IPS-15b (cell line): ENCODE data around the gene ALPI.
"Not testable (repeated sequence)": the region's sequence is repeated elsewhere in the genome, so short reads cannot be mapped to it uniquely, and the experiment has no call there.

Source experiments
- H3K27me3 ChIP-seq: one replicate; pipeline ENCODE4 v1.6.1; 2013; ENCODE audit warnings: low read length; ENCODE audit not compliant: control insufficient read depth, insufficient read depth
- H3K36me3 ChIP-seq: one replicate; pipeline ENCODE4 v1.6.1; 2013; ENCODE audit warnings: low read length; ENCODE audit not compliant: control insufficient read depth, insufficient read depth
- H3K4me1 ChIP-seq: one replicate; pipeline ENCODE4 v1.6.1; 2013; ENCODE audit warnings: mild to moderate bottlenecking, low read length; ENCODE audit not compliant: control insufficient read depth, insufficient read depth
- H3K4me3 ChIP-seq: one replicate; pipeline ENCODE4 v1.5.1; 2013; ENCODE audit warnings: low read depth, low read length
- H3K9ac ChIP-seq: one replicate; pipeline ENCODE4 v1.6.1; 2013; ENCODE audit warnings: low read depth, mild to moderate bottlenecking, low read length
- H3K9me3 ChIP-seq: one replicate; pipeline ENCODE4 v1.6.1; 2013; ENCODE audit warnings: mild to moderate bottlenecking, low read length; ENCODE audit not compliant: control insufficient read depth, insufficient read depth

Gene ALPI

DNA sequence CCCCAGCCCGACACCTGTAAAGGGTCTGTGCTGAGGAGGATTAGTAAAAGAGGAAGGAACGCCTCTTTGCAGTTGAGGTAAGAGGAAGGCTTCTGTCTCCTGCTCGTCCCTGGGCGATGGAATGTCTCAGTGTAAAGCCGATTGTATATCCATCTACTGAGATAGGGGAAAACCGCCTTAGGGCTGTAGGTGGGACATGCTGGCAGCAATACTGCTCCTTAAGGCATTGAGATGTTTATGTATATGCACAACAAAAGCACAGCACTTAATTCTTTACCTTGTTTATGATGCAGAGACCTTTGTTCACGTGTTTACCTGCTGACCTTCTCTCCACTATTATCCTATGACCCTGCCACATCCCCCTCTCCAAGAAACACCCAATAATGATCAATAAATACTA, 32.5 kb upstream of the ALPI start:
- Histone ChIP-seq H3K36me3 (peaks cover 19% of the 10 kb centered on the region), H3K9ac (peak overlapping the region; percentile 61), H3K4me1 (peaks cover 31% of the 10 kb centered on the region)
- H3K27me3 ChIP-seq, H3K4me3 ChIP-seq, H3K9me3 ChIP-seq: not testable (repeated sequence)

GRCh38 chr2:232431705-232432590, 24.0 kb upstream of the ALPI start:
- Histone ChIP-seq H3K36me3 (no peaks in the 10 kb centered on the region), H3K9ac (no peak overlapping the region), H3K9me3 (no peaks in the 10 kb centered on the region), H3K4me1 (no peaks in the 10 kb centered on the region), H3K4me3 (no peak overlapping the region), H3K27me3 (no peaks in the 10 kb centered on the region)

DNA sequence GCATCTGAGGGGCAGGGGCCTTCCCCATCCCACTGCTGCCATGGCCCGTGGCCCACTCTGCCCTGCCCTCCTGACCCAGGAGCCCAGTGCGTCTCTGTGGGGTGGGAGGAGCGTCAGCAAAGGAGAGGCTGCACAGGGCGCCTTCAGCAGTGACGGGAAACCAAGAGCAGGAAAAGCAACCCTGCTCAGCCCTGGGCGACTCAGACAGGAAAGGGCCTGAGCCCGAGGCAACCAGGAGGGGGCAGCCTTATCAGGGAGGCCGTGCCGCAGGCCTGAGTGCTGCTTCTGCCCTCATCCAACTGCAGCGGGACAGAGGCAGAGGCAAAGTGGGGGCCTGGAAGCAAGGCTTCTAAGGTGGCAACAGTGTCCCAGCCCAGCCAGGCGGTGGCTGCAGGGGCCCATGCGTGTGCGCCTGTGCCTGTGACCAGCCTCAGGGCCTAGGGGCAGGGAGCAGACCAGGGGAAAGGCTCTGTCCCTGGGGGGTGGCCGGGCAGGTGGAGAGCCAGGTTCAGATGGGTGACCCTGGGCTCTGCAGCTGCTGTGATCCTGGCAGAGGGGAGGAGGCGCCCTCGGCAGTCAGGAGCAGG, 23.3 kb upstream of the ALPI start:
- H3K9ac ChIP-seq: no peak overlapping the region

DNA sequence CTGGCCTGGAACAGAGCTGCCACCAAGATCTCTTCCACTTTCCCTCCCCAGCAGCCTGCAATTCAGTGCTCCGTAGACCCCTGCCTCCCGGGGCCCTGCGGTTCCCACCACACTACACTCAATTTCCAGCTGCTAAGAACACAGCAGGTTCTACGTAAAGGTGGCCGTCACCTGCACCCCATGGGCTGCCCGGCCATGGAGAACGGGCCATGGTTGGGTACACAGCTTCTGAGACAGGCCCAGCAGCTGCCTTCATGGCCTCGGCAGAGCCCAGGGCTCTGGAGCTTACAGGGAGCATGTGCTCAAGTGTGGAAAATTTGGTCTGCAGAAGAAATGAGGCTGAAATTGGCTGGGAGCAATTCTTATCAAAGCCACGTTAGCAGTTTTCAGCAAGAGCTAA, 22.3 kb upstream of the ALPI start:
- H3K4me1 ChIP-seq, H3K36me3 ChIP-seq, H3K27me3 ChIP-seq, H3K9ac ChIP-seq, H3K4me3 ChIP-seq, H3K9me3 ChIP-seq: not testable (repeated sequence)

More for the DNA sequence above, 23.3 kb upstream of the ALPI start:
- no peaks in the 10 kb centered on the region for H3K27me3 ChIP-seq
- H3K4me3 ChIP-seq: no peak overlapping the region
- no peaks in the 10 kb centered on the region for H3K9me3 ChIP-seq
- H3K36me3 ChIP-seq: no peaks in the 10 kb centered on the region
- H3K4me1 ChIP-seq: no peaks in the 10 kb centered on the region

DNA sequence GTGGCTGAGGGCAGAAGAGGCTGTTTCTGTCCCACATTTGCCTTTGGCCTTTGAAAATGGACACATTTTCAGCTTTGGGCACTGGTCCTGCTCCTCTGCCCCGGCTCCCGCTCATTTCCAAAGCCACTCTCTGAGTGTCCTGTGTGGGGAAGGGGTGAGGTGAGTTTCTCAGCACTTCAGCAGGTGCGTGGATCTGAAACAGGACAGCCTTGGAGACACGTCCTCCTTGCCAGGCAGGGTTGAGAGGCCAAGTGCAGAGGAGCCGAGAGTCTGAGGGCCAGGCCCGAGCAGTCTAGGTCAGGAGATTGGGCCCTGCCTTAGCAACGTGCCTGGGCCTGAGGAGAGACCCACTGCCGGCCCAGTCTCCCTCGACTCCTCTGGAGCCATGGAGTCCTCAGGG, 21.9 kb upstream of the ALPI start:
- H3K4me3 ChIP-seq: no peak overlapping the region

GRCh38 chr2:232434563-232435374, 21.2 kb upstream of the ALPI start:
- H3K9ac ChIP-seq: peak overlapping the region; percentile 47
- no peaks in the 10 kb centered on the region for H3K27me3 ChIP-seq

More for the DNA sequence above, 21.9 kb upstream of the ALPI start:
- no peaks in the 10 kb centered on the region for H3K9me3 ChIP-seq
- H3K27me3 ChIP-seq: no peaks in the 10 kb centered on the region
- no peaks in the 10 kb centered on the region for H3K4me1 ChIP-seq
- no peaks in the 10 kb centered on the region for H3K36me3 ChIP-seq
- H3K9ac ChIP-seq: peak overlapping the region; percentile 47

DNA sequence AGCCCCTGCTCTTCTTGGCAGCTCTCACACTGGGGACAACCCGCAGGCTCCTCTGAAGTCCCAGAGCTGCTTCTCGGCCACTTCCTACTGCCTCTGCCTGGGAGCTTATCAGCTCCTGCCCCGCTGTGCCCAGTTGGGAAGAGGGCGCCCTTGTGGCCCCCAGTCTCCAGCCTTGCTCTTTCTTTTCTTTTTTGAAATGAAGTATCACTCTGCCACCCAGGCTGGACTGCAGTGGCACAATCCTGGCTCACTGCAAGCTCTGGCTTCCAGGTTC, 20.6 kb upstream of the ALPI start:
- H3K4me3 ChIP-seq: no peak overlapping the region
- H3K4me1 ChIP-seq: no peaks in the 10 kb centered on the region
- H3K9me3 ChIP-seq: no peaks in the 10 kb centered on the region
- H3K36me3 ChIP-seq: no peaks in the 10 kb centered on the region
- H3K27me3 ChIP-seq: no peaks in the 10 kb centered on the region
- H3K9ac ChIP-seq: no peak overlapping the region

More at GRCh38 chr2:232434563-232435374, 21.2 kb upstream of the ALPI start:
- Histone ChIP-seq H3K4me1 (no peaks in the 10 kb centered on the region), H3K36me3 (no peaks in the 10 kb centered on the region), H3K4me3 (no peak overlapping the region), H3K9me3 (no peaks in the 10 kb centered on the region)

GRCh38 chr2:232435805-232436204, 20.1 kb upstream of the ALPI start:
- Histone ChIP-seq H3K4me3 (no peak overlapping the region), H3K9ac (no peak overlapping the region), H3K27me3 (no peaks in the 10 kb centered on the region), H3K4me1 (no peaks in the 10 kb centered on the region), H3K9me3 (no peaks in the 10 kb centered on the region), H3K36me3 (no peaks in the 10 kb centered on the region)

DNA sequence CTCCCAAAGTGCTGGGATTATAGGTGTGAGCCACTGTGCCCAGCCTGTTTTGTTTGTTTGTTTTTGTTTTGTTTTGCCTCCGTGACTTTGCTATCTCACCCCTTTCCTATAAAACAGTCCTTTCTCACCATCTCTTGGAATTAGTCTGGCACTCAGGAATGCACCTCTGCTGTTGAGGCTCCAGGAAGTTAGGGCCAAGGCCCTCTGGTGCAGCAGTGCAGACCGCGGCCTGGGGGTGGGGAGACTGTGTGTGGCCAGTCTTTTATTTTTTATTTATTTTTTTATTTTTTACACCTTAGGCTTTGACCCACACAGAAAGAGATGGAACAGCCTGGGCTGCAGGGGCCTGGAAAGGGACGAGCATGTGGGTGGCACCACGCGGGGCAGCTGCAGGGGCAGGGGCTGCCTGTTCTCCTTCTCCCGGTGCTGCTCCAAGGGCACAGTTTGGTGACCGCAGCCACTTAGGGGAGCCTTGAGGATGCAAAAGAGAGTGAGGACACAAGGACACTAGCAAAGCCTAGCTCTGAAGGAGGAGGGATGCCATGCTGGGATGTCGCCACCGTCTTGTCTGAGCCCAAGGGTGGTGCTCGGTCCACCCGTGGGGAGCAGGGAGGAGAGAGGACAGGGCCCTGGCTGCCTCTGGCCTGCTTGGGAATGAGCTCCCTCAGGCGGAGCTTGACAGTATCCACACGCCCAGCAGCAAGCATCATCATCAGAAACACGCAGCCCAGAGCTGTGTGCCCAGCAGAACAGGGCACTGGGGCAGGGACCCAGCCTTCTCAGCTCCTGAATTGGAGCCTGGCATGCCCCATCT, 19.4 kb upstream of the ALPI start:
- no peaks in the 10 kb centered on the region for H3K4me1 ChIP-seq
- H3K4me3 ChIP-seq: no peak overlapping the region
- no peak overlapping the region for H3K9ac ChIP-seq
- no peaks in the 10 kb centered on the region for H3K36me3 ChIP-seq
- H3K27me3 ChIP-seq: no peaks in the 10 kb centered on the region
- no peaks in the 10 kb centered on the region for H3K9me3 ChIP-seq

GRCh38 chr2:232437195-232437571, 18.8 kb upstream of the ALPI start:
- H3K27me3 ChIP-seq: no peaks in the 10 kb centered on the region
- H3K9me3 ChIP-seq: no peaks in the 10 kb centered on the region
- no peaks in the 10 kb centered on the region for H3K4me1 ChIP-seq
- no peak overlapping the region for H3K4me3 ChIP-seq
- no peaks in the 10 kb centered on the region for H3K36me3 ChIP-seq
- no peak overlapping the region for H3K9ac ChIP-seq

DNA sequence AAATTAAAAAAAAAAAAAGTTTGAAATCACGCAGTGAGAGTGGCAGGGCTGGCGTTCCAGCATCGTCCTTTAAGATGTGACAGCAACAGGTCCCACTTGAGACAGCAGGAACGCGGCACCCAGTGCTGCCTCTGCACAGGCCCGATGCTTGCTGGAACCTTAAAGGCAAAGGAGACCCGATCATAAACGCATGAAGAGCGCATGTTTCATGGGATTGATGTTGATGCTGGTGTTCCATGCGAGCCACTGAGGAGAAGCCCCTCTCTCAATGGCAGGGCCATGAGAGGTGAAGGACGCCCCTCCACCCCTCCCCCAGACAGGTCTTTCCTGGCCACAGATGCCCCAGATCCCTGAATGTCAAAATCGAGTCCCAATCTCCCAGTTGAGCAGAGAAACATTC, 17.9 kb upstream of the ALPI start:
- H3K9ac ChIP-seq: no peak overlapping the region
- no peaks in the 10 kb centered on the region for H3K9me3 ChIP-seq

More for the DNA sequence above, 17.9 kb upstream of the ALPI start:
- Histone ChIP-seq H3K36me3 (no peaks in the 10 kb centered on the region), H3K4me1 (no peaks in the 10 kb centered on the region), H3K27me3 (no peaks in the 10 kb centered on the region), H3K4me3 (no peak overlapping the region)
